GM19455 (cell line): Measurements from ENCODE around the gene IL9R.
"Not testable (repeated sequence)": the region's sequence is repeated elsewhere in the genome, so short reads cannot be mapped to it uniquely, and the experiment has no call there.

Experiments used
- ATAC-seq: cut with Tn5 transposase; IDR thresholded peaks from one replicate; pipeline ENCODE4 v1.9.1; 2021; ENCODE audit not compliant: unreplicated experiment

IL9R gene

DNA sequence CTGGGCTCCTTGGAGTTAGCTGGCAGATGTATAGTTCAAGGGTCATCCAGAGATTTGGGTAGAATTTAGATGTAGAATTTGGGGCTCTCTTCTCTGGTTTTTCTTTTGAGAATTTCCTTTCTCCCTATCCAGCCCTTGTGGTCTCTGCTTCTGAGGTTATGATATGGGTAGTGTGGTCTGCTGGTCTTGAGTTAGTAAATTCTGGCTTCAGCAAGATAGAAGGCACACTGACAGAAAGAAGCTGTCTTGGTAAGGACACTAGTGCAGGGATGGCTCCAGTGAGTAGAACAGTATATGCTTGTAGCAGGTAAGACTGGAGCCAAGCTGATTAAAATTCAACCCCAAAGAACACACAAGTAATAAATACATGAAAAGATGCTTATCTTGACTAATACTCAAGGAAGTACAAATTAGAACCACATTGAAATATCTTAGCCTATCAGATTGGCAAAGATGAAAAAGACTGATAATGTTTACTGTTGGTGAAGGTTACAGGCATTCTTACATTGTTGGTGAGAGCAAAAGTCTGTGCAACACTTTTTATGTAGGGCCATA is 2.1 kb upstream of the IL9R start:
- ATAC-seq = no peak

DNA sequence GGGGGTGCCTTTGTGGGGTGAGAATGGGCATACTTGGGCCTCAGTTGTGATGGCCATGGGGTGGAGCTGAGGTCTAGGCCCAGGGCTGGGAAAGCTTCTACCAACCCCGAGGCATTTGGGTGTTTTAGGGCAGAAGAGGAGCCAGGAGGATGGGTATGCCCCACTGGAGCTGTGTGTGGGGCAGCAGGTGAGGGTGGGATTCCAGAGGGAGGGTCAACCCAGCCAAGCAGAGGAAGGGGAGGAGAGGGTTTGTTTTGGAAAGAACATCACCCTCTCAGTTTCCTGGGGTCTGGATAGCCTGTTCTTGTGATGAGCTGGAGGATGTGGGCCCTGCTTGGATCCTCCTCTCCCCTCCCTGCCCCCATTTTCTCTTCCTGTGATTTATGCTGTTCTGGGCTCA is 620 bp downstream of the IL9R start:
- no peak for ATAC-seq

DNA sequence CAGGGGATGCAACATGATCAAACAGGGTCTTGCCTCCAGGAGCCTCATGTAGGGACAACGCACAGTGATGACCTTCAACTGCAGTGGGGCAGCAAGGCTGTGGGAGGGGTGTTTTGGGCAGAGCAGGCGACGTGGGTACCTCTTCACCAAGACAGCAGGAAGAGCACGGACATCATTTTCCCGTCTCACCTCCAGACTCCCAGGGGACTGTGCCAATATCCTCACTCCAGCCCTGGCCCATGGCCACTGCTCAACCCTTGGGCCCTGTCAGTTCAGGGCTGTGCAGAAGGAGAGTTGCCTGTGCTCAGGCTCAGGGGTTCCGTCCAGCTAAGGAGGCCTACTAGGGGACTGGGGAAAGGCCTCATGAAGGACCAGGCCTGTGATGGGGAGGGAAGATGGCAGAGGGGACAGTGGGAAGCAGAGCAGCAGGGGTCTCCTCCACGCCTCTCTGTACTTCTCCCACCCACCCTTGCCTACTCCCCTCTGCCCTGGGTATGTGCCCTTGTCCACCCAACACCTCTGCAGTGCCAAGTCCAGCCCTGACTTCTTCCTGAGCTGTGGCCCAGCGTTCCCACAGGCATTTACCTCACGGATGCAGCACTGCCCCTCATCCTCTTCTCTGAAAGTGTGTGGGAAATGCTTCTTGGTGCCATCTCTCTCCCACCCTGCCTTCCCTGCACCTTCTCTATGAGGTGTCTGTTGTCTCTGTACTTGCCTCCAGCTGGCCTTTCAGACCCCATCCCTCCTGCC is 1.4 kb downstream of the IL9R start:
- ATAC-seq = no peak

DNA sequence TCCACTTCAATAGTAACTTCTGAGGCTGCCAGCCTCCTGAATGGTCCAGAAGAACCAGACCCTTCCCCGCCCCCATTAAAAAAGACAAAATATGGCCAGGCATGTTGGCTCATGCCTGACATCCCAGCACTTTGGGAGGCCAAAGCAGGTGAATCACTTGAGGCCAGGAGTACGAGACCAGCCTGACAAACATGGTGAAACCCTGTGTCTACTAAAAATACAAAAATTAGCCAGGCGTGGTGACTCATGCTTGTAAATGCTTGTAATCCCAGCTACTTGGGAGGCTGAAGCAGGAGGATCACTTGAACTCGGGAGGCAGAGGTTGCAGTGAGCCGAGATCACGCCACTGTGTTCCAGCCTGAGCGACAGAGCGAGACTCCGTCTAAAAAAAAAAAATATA is 2.3 kb downstream of the IL9R start:
- not testable (repeated sequence) for ATAC-seq

DNA sequence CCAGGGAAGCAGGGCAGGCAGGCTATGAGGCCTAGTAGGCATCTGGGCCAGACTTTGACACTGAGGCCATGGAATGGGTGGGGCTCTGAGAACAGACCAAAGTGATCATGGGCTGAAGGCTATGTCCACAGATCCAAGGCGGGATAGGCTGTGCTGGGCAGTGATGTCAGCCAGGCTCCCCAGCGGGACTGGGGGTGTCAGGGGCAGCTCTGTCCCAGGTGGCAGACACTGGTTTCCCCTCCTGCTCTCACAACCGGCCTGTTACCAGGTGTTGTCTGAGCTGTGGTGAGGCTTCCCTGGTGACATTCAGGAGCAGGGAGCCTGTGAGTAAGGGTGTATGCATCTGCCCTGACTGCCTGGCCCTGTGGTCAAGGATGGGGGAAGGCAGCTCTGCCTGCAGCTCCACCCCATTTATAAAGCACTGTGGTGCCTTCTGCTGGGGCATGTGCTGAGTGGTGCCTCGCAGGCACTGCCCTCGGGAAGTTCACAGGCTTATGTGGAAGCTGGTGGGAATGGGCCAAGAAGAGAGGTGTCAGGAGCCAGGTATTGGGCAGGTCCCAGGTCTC is 2.9 kb downstream of the IL9R start:
- no peak for ATAC-seq

DNA sequence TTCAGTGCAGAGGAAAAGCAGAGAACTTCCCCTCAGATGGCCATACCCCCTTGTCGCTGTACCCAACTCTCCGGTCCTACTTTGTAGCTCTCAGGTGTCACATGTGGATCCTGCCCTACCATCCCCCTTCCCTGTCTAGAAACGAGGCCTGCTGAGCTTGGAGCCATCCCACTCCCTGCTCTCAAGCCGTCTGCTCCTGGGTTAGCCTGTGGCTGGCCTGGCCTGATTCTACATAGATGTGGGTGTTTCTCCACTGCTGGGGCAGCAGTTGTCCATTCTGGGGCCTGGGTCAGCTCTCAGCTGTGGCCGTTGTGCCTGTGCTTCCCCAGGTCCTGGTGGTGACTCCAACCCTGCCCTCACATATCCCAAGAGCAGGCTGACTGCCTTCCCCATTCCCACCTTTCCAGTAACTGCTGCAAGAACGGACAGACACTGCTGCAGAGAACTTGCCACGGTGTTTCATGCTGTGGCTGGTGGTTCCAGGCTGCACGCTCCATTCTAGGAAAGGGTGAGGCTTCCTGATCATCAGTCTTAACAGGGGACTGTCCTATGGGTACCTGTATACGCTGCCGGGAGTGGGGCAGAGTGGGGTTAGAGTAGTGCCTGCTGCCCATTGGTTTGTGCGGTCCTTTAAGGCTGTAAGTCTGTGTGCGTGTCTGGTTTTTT is 3.6 kb downstream of the IL9R start:
- ATAC-seq = no peak

DNA sequence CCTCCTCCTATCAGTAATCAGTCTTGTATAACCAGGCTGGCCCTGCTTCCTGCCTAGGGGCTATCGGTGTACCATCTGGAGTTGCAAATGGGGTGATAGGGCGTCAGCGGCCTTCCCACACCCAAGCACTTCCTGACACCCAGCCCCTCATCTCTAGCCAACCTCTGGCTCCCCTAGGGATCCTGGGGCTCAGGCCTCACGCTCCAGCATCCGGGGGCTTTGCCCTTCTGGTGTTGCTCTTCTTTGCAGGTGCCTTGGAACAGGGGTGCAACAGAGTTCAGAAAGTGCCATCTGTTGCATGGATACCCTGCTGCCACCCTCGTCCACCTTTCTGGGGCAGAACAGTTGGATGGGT is 4.1 kb downstream of the IL9R start:
- ATAC-seq = no peak

DNA sequence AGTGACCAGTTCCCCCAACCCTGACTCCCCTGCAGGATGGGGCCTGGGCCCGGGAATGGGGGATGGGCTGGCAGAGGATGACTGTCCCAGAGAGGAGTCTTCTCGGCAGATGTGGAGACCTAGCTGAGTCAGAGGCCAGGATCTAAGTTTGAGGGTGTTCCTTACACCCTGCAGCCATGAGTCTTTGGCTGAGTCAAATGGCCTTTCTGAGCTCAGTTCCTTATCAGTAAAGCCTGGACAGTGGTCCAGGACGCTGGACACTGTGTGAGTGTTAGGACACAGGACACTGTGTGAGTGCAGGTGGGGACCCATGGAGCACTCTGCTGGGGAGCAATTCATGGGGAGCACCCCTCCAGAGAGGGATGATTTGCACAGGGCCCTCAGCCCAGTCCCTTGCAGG is 5.0 kb downstream of the IL9R start:
- ATAC-seq = no peak

DNA sequence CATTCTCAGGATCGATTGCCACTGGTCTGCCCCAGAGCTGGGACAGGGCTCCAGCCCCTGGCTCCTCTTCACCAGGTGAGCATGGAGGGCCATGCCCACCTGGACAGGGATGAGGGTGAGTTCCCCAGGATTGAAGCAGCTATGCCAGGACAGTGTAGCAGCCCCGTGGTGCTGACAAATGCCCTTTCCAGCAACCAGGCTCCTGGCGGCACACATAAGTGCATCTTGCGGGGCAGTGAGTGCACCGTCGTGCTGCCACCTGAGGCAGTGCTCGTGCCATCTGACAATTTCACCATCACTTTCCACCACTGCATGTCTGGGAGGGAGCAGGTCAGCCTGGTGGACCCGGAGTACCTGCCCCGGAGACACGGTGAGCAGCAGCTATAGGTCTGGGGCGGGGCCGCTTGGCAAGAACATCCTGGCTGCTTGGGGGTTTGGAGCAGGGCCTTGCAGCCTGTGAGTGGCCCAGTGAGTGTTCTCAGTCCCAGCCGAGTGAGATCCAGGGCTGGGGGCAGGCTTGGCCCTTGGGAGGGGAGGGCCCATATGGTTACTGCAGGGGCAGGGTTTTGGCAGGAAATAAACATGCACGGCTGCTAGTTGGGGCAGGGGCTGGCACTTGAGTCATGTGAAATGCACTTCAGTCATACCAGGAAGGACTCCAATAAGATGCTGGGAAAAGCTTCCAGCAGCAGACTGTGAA is 6.1 kb downstream of the IL9R start:
- no peak for ATAC-seq

DNA sequence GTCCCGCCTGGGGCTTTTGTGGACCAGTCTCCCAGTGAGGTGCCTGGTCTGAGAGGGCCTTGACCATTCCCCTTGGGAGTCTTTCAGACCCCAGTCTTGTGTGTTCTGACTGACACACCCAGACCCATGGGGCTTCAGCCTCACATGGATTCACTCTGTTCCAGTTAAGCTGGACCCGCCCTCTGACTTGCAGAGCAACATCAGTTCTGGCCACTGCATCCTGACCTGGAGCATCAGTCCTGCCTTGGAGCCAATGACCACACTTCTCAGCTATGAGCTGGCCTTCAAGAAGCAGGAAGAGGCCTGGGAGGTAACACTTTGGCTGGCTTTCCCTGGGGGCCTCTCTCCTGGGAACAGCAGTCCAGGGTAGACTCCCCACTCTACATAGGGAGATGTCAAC is 6.8 kb downstream of the IL9R start:
- no peak for ATAC-seq

DNA sequence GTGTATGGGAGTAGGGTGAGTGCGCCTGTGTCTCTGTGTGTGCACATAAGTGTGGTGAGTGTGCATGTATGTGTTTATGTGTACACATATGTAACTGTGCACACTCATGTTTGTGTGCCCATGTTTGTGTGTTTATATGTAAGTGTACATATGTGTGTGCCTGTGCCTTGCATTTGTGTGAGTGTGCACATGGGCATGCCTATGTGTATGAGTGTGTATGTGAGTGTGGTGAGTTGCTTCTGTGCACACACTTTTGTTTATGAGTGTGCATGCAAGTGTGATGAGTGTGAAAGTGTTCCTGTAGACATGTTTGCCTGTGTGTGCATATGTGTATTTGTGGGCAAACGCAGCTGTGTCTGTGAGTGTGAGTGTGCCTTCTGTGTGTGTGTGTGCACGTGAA is 7.2 kb downstream of the IL9R start:
- ATAC-seq = no peak

DNA sequence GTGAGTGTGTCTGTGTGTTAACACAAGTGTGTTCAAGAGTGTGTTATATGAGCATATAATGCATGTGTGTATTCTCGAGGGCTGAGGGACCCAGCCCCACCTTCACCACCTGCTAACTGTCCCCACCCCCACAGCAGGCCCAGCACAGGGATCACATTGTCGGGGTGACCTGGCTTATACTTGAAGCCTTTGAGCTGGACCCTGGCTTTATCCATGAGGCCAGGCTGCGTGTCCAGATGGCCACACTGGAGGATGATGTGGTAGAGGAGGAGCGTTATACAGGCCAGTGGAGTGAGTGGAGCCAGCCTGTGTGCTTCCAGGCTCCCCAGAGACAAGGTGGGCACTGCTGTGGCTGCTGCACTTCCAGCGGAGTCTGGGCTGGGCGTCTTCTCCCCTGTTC is 7.6 kb downstream of the IL9R start:
- ATAC-seq = no peak

DNA sequence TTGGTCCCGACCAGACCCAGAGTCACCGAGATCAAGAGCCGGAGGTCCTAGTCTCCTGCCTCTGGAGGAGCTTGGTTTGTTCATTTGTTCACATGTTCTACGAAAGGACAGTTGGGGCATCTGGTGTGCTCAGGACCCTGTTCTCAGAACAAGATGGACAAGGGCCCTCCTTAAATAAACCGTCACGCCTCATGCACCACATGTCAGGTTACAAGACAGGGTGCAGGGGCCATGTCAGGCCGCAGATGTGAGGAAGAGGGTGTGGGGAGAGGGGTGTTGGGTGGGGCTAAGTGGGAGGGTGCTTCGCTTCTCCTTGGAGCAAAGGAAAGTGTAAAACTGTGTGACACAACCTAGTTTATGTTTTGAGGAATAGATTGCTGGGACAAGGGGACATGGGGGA is 9.0 kb downstream of the IL9R start:
- not testable (repeated sequence) for ATAC-seq

DNA sequence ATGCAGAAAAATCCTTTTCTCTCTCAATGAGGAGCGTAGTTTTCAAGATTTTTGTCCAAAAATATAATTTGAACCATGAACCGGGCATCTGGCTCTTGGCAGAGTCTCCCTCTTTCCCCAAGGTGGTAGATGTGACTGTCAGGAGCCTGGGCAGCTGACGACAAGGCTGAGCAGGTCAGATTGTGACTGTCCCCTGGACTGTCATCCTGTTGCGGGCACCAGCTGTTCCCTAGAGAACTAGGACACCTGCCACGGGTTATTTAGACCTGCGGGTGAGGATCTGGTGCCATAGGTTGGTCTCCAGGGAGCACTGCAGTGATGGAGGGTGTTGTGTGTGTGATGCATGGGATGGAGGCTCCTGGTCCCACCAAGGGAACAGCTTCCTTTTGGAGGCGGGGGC is 10.9 kb downstream of the IL9R start:
- not testable (repeated sequence) for ATAC-seq

DNA sequence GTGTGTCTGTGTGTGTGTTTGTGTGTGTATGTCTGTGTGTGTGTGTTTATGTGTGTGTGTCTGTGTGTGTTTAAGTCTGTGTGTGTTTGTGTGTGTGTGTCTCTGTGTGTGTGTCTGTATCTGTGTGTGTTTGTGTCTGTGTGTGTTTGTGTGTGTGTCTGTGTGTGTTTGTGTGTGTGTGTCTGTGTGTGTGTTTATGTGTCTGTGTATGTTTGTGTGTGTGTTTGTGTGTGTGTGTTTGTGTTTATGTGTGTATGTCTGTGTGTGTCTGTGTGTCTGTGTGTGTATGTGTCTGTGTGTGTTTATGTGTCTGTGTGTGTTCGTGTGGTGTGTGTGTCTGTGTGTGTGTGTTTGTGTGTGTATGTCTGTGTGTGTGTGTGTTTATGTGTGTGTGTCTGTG is 11.4 kb downstream of the IL9R start:
- ATAC-seq = no peak

DNA sequence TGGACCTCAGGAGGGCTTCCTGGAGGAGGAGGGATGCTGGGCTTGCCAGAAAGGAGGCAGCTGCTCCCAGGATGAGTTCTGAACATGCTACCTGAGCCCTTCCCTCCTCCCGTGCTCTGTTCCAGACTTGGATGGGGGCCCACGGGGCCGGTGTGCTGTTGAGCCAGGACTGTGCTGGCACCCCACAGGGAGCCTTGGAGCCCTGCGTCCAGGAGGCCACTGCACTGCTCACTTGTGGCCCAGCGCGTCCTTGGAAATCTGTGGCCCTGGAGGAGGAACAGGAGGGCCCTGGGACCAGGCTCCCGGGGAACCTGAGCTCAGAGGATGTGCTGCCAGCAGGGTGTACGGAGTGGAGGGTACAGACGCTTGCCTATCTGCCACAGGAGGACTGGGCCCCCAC is 12.2 kb downstream of the IL9R start:
- not testable (repeated sequence) for ATAC-seq

DNA sequence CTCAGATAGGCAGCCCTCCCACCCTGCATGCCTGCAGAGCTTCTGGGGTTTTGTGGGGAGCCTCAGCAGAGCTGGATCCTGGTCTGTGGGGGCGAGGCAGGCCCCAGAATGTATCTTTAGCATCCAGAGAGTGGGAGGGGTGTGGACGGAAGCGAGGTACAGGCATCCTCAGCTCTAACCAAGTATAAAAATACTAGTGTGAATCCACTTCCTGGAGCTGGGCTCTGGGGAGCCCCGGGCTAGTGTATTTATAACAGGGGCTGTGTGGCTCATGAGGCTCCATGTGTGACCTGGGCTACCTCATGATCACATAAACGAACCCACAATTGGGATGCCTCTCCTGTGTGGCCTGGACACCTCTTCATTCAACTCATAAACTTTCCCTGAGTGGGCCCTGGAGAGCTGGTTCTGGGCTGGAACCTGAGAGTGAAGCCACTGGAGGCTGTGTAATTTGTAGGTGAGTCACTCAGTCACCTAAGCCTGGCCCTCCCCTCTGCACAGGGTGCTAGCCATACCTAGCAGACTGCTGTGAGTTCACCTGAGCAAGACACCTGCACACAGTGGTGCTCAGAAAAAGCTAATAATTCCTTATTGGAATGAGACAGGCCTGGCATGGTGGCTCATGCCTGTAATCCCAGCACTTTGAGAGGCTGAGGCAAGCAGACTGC is 15.9 kb downstream of the IL9R start:
- not testable (repeated sequence) for ATAC-seq

DNA sequence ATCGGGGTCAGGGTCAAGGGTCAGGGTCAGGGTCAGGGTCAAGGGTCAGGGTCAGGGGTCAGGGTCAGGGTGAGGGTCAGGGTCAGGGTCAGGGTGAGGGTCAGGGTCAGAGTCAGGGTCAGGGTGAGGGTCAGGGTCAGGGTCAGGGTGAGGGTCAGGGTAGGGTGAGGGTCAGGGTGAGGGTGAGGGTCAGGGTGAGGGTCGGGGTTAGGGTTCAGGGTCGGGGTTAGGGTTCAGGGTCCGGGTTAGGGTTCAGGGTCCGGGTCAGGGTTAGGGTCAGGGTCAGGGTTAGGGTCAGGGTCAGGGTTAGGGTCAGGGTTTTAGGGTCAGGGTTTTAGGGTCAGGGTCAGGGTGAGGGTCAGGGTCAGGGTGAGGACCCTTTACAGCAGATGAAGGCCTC is 22.4 kb downstream of the IL9R start:
- not testable (repeated sequence) for ATAC-seq

DNA sequence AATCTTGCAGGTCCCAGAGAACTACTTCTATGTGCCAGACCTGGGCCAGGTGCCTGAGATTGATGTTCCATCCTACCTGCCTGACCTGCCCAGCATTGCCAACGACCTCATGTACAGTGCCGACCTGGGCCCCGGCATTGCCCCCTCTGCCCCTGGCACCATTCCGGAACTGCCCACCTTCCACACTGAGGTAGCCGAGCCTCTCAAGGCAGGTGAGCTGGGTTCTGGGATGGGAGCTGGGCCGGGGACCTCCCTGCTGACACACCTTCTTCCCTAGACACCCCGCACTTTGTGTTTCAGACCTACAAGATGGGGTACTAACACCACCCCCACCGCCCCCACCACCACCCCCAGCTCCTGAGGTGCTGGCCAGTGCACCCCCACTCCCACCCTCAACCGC is 25.5 kb downstream of the IL9R start:
- not testable (repeated sequence) for ATAC-seq

DNA sequence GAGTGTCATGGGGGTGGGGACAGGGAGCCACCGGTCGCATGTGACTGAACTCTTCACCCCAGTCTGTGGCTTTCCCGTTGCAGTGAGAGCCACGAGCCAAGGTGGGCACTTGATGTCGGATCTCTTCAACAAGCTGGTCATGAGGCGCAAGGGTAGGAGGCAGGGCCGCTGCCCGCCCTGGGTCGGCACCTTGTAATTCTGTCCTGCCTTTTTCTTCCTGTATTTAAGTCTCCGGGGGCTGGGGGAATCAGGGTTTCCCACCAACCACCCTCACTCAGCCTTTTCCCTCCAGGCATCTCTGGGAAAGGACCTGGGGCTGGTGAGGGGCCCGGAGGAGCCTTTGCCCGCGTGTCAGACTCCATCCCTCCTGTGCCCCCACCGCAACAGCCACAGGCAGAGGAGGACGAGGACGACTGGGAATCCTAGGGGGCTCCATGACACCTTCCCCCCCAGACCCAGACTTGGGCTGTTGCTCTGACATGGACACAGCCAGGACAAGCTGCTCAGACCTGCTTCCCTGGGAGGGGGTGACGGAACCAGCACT is 27.5 kb downstream of the IL9R start:
- not testable (repeated sequence) for ATAC-seq
